HEK293T (cell line): ENCODE results near the gene ZNF133.

Source experiments
- ARNT ChIP-seq: fragments of 450-650 bp; IDR thresholded peaks from 2 replicates; pipeline ENCODE4 v1.6.1; 2017; ENCODE audit warnings: mild to moderate bottlenecking
- ELF4 ChIP-seq: fragments of 450-650 bp; IDR thresholded peaks from 2 replicates; pipeline ENCODE4 v1.6.1; 2017; ENCODE audit warnings: antibody characterized with exemption
- FOXA1 ChIP-seq: fragments of 450-650 bp; IDR thresholded peaks from 2 replicates; pipeline ENCODE4 v1.6.1; 2016; ENCODE audit warnings: mild to moderate bottlenecking
- FOXK2 ChIP-seq: fragments of 450-650 bp; IDR thresholded peaks from 2 replicates; pipeline ENCODE4 v1.6.1; 2016; ENCODE audit warnings: mild to moderate bottlenecking
- FOXM1 ChIP-seq: fragments of 450-650 bp; IDR thresholded peaks from 2 replicates; pipeline ENCODE4 v1.6.1; 2017; ENCODE audit warnings: mild to moderate bottlenecking, borderline replicate concordance
- NFRKB ChIP-seq: fragments of 450-650 bp; IDR thresholded peaks from 2 replicates; pipeline ENCODE4 v1.6.1; 2016; ENCODE audit warnings: mild to moderate bottlenecking, moderate library complexity
- SP1 ChIP-seq: fragments of 450-650 bp; IDR thresholded peaks from 2 replicates; pipeline ENCODE4 v1.6.1; 2017
- SUZ12 ChIP-seq: fragments of 450-650 bp; IDR thresholded peaks from 2 replicates; pipeline ENCODE4 v1.6.1; 2016; ENCODE audit warnings: mild to moderate bottlenecking

DNA sequence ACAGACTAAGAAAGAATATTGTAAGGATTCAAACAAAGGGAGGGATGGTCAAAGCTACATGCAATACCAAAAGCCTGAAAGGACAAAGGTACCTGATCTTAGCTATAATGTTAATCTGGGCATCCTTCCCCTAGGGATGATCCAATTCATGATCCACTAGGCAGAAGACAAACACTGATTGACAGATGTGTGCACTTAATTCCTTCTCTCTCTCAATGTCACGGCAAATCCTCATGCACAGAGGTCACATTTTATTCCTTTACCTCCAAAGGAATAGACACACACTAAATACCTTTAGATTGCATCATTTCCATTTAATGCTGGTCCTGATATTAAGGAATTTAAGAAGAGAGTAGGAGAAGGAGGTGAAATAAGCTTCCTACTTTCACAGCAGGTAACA, 73.4 kb downstream of the ZNF133 start:
- TF ChIP-seq SUZ12 (no peak), FOXK2 (no peak), ARNT (no peak), FOXM1 (no peak), ELF4 (no peak), FOXA1 (no peak), NFRKB (no peak), SP1 (no peak)
